ENCODE data around the gene ZNF717.
A peak's percentile ranks its signal among the peaks of the same experiment; 100 is the strongest.
"Not testable (repeated sequence)": the region's sequence is repeated elsewhere in the genome, so short reads cannot be mapped to it uniquely, and the experiment has no call there.

ZNF717 gene

DNA sequence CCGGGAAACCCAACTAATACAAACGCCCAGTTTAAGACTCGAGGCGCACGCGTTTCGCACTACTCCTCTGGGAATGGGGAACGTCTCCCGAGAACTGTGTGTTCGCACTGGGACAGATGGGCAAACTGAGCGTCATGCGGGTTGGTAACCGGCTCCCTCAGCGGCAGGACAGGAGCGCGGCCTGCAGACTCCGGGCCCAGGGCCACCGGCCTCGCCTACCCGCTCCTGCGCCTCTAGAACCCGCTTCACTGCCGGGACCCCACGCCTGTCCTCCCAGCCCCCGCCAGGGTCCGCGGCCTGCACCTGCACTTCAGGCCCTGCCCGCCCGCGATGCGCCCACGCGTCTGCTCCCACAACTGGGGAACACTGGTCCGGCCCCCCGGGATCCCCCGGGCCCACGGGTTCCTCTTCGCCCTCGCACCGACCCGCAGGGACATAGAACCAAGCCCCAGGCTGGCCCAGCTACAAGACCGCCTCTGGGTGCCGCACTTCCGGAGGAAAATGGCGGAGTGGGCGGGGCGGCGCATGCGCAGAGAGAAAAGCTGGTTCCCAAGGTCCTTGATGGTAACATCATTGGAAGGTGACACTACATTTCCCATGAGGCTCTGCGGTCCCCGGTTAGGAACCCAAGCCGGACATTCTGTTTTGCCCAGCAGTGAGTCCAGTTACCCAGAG, at the start of gene ZNF717:
Gene ZNF717 (minus strand): TSS at position 469 of the 675 bp plus-strand sequence. CDS start 2,187 bp downstream, outside the sequence.
- peak; percentile 72 for DNase-seq (ENCODE audit: low read depth)

DNA sequence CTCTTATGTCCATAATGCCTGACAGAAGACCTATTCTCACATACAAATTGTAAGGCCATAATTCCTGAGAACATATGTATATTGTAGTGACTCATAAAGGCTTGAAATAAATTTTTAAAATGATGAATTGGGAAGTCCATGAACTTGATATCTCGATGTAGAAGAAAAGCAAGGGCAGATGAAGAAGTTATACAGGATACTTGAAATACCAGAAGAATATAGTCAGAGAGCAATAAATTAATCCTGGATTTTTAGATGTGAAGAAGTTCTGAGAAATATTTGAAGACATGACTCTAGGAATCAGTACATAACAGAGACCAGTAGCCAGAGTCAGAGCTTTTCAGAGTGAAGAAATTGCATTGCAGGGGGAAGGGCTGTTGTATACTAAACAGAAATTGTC, 45.7 kb upstream of the ZNF717 start:
- not testable (repeated sequence) for DNase-seq (ENCODE audit: low read depth)

DNA sequence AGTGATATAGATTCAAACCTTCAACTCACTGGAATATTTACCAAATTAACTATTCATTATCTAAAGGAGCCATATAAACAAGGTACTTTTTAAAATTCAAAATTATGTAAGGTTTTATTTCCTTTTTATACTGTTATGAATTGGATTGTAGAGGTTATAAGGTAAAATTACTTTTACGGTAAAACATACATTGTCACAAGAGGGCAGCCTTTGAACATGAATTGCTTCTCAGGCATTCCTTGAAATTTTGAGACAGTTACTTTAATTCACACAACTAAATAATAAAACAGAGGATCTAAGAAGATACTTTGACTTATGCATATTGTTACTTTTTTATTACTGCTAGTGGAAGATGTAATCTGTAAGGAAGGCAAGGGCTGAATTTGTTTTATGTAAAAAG, 32.7 kb upstream of the ZNF717 start:
- DNase-seq (ENCODE audit: low read depth), result not testable (repeated sequence)

DNA sequence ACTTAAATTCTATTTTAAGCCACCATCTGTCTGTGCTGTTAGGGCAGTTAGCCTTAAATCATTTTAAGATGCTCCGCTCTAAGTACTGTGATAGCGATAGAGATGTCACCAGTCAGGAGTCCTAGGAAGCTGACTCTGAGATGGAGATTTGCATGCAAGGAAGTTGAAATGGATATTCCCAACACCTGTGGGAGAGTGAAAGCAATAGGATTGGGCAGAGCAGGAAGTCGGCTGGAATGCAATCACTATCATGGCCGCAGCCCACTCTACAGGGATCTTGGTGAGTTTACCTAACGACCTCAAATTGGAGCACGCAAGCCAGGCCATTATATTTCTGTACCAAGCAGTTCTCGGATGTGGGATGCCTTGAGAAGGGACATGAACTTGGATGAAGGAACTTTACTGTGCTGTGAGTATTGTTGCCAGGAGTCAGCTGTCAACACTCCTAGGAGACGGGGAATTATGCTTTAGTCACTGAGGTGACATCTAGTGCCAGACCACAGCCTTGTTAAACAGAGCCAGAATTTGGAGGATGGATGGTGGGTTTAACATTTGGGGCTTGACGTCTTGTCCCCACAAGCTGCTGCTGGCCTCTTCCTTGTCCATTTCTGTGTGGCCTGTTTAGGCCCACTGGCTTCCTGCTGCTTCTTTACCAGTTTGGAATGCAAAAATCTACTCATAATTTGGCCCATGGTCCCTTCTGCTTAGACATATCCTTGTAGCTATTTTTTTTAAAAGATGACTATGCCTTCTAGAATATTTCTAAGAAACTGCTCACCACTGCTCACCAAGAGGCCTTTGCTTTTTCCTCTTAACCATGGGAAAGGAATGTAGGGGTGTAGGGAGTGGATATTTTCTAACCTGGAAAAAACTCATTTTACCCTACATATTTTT, 31.2 kb upstream of the ZNF717 start:
- DNase-seq (ENCODE audit: low read depth), result peak; percentile 54

DNA sequence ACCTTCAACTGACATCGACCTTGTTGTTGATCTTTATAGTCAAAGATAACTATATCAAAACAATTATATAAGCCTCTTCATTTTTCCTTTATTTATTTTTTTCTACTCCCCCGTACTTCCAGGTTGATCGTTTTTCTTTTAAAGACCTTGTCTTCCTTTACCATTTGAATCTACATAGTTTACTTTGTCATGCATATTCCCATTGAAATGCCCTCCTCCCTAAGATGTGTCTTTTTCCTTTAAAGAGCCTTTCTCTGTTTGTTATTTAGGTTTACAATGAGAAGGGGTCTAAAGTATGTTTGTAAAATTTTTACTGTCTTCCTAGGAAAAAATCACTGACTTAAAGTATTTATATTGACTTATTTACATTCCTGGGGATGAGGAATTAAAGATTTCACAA, 29.4 kb upstream of the ZNF717 start:
- DNase-seq (ENCODE audit: low read depth), result no peak

DNA sequence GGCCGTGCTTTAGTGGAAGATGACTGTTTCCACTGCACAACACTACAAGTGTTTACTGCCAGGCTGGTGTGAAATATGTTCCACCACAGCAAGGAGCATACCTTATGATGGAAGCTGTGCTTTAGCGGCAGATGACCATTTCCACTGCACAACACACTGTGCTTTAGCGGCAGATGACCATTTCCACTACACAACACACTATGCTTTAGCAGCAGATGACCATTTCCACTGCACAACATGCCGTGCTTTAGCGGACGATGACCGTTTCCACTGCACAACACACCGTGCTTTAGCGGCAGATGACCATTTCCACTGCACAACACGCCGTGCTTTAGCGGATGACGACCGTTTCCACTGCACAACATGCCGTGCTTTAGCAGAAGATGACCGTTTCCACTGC, 2.8 kb downstream of the ZNF717 start:
- DNase-seq (ENCODE audit: low read depth), result no peak

DNA sequence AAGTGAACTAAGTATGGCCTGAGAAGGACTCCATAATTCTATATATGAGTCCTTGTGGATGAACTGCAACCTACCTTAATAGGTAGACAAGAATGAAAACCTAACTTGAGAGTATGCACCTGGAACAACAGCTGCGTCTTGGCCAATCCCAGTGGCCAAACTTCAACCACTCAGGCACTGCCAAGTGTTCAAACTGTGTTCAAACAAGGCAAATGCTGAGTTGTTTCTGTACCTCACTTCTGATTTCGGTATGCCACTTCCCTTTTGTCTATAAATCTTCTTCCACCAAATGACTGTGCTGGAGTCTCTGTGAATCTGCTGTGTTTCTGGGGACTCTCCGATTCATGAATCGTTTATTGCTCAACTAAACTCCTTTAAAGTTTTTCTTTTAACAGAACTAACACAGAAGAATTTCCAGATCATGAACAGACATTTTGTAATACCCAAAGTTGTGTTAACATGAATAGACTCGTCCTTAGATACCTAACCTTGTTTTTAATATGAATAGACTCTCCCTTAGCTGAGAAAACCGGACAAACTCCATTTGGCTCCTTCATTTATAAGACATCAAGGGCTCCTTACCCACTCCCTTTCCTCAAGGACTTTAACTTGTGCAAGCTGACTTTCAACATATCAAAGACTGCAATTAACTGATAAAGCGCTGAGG, 4.1 kb downstream of the ZNF717 start:
- no peak for DNase-seq (ENCODE audit: low read depth)

DNA sequence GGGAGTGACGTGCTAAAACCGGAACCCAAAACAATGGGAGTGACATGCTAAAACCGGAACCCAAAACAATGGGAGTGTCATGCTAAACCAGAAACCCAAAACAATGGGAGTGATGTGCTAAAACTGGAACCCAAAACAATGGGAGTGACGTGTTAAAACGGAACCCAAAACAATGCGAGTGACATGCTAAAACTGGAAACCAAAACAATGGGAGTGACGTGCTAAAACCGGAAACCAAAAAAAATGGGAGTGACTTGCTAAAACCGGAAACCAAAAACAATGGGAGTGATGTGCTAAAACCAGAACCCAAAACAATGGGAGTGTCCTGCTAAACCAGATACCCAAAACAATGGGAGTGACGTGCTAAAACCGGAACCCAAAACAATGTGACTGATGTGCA, 7.6 kb downstream of the ZNF717 start:
- not testable (repeated sequence) for DNase-seq (ENCODE audit: low read depth)

DNA sequence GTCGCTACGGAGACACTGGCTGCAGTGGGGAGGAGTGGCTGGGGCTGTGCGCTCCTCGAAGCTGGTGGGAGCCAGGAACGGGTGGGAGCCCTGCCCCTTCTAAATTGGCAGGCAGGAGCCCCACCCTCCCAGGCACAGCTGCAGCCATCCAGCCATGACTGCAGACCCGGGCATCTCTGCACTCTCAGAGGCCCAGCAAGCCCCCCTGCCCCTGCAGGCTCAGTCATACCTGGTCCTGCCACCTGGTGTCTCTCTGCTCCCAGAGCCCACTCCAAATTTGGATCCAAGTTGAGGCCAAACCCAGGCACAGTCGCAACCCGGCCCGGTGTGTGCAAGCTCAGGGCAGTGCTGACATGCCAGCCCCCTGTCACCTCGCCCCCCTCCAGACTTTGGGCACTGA, 13.7 kb downstream of the ZNF717 start:
- DNase-seq (ENCODE audit: low read depth), result not testable (repeated sequence)

DNA sequence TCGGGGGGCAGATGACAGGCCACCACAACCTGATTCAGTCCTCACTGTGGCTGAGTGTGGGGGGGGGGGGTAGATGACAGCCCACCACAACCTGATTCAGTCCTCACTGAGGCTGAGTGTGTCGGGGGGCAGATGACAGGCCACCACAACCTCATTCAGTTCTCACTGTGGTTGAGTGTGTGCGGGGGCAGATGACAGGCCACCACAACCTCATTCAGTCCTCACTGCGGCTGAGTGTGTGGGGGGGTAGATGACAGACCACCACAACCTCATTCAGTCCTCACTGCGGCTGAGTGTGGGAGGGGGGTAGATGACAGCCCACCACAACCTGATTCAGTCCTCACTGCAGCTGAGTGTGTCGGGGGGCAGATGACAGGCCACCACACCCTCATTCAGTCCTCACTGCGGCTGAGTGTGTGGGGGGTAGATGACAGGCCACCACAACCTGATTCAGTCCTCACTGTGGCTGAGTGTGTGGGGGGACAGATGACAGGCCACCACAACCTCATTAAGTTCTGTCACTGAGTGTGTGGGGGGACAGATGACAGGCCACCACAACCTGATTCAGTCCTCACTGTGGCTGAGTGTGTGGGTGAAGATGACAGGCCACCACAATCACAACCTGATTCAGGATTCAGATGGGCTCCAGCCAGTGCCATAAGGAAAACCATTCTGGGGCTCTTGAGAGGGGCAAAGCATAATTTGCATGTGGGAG, 16.9 kb downstream of the ZNF717 start:
- no peak for DNase-seq (ENCODE audit: low read depth)

DNA sequence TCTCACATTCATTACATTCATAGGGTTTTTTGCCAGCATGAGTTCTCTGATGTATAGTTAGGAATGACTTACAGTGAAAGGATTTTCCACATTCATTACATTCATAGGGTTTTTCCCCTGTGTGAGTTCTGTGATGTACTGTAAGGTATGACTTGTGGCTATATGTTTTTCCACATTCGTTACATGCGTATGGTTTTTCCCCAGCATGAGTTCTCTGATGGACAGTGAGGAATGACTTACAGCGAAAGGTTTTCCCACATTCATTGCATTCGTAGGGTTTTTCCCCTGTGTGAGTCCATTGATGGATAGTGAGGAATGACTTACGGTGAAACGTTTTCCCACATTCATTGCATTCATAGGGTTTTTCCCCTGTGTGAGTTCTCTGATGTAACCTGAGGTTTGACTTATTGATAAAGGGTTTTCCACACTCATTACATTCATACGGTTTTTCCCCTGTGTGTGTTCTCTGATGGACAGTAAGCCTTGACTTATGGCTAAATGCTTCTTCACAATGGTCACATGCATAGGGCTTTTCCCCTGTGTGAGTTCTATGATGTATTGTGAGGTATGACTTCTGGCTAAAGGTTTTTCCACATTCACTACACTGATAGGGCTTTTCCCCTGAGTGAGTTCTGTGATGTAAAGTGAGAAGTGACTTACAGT, 47.4 kb downstream of the ZNF717 start:
- DNase-seq (ENCODE audit: low read depth), result no peak

DNA sequence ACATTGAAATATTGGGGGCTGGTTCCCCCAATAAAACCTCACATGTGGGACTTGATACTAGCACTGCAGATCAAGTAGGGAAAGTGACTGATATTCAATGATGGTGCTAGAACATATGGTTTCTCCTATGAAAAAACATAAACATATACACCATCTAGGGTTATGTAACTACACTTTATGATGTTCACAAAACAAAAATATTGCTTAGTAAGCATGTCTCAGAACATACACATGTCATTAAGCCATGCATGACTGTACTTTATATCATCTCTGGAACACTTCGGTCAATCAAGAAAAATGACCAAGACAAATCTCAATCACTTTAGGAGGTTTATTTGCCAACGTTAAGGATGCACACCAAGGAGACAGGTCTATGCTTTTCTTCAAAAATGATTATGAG, 57.4 kb downstream of the ZNF717 start:
- DNase-seq (ENCODE audit: low read depth), result no peak

DNA sequence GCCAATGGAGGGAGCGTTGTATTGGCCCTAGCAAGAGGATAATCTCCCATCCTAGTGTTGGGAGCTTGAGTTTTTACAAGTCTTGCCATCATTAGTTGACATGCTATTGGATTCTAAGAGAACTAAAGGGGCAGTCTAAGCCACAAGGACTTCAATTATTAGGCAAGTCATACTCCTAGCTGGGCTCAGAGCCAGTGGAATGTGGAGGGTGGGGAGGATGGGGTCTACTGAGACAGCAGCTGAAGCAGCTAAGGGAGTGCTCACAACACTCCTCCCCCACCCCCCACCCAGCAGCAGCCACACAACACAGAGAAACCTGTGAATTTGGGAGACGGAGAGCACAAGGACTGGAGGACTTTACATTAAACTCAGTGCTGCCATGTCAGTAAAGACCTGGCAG, 93.3 kb downstream of the ZNF717 start:
- DNase-seq (ENCODE audit: low read depth), result no peak

DNA sequence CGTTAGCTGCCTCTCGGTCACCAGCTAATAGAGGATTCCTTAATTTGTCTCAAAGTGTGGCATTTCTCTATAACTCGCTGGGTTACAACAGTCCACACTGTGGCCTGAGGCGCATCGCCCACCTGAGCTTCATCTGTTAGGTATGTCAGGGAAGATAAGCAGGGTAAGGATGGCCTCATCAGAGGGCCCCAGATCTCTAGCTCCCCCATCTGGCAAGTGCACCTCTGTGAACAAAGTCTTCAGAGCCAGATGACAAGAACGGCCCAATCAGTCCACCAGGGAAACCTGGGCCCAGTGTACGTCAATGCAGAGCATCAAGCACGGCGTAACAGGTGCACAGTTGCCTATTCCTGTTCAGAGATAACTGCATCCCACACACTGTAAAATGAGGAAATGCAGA, 98.0 kb downstream of the ZNF717 start:
- no peak for DNase-seq (ENCODE audit: low read depth)

Measured in HS-27A (cell line).